GM19372 (cell line): ENCODE data around the gene HPRT1.

Source experiments
- ATAC-seq: cut with Tn5 transposase; IDR thresholded peaks from one replicate; pipeline ENCODE4 v1.9.1; 2021; ENCODE audit warnings: mild to moderate bottlenecking, low read depth, moderate library complexity; ENCODE audit not compliant: unreplicated experiment

HPRT1 gene

GRCh38 chrX:134472041-134472440 is 12.1 kb downstream of the HPRT1 start:
- ATAC-seq: no peak

DNA sequence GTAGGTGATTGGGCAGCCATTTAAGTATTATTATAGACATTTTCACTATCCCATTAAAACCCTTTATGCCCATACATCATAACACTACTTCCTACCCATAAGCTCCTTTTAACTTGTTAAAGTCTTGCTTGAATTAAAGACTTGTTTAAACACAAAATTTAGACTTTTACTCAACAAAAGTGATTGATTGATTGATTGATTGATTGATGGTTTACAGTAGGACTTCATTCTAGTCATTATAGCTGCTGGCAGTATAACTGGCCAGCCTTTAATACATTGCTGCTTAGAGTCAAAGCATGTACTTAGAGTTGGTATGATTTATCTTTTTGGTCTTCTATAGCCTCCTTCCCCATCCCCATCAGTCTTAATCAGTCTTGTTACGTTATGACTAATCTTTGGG is 16.3 kb downstream of the HPRT1 start:
- ATAC-seq: no peak

DNA sequence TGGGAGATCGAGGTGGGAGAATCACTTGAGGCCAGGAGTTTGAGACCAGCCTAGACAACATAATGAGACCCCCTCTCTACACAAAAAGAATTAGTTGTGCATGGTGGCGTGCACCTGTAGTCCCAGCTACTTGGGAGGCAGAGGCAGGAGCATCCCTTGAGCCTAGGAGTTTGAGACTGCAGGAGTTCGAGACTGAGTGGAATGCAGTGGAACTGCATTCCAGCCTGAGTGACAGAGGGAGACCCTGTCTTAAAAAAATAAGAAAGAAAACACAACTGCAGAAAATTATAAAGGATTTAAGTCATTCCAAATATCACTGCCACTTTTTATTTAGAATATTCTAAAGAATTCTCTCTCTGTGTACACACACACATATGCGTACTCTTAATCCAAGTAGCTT is 18.4 kb downstream of the HPRT1 start:
- no peak for ATAC-seq

DNA sequence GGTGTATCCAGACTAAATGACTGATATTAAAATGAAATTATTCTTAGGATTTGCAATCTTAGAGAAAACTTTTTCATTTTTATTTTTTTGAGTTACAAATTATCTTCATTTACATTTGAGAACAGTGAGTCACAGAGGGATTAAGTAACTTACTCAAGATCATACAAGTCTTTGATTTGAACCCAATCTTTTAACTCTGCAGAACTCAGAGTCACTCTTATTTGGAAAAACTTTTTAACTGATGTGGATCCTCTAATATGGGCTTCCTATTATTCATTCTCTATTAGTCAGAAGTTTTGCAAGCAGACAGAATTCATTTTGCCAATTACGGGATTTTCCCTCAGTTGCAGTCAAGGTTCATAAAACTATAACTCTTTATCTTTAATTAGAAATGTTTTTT is 20.1 kb downstream of the HPRT1 start:
- no peak for ATAC-seq

- no peak for ATAC-seq
Measured at GRCh38 chrX:134481339-134481738, 21.4 kb downstream of the HPRT1 start.

GRCh38 chrX:134482371-134482770 is 22.4 kb downstream of the HPRT1 start:
- ATAC-seq: no peak

DNA sequence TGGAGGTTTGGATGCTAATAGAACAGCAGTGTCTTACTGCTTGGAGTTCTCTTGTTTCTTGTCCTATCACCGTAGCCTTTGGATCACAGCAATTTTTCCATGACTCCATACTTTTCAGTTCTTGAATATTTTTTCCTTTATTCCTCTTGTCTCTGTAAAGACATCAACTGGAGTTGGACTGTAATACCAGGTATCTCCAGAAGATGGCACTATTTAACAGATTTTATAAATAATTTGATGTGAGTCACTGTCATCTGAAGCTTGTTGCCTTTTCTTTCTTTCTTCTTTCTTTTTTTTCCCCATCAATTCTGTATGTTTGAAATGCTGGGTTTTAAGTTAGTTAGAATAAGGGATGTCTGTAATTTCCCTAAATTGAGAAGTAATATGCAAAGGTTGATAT is 24.1 kb downstream of the HPRT1 start:
- no peak for ATAC-seq

DNA sequence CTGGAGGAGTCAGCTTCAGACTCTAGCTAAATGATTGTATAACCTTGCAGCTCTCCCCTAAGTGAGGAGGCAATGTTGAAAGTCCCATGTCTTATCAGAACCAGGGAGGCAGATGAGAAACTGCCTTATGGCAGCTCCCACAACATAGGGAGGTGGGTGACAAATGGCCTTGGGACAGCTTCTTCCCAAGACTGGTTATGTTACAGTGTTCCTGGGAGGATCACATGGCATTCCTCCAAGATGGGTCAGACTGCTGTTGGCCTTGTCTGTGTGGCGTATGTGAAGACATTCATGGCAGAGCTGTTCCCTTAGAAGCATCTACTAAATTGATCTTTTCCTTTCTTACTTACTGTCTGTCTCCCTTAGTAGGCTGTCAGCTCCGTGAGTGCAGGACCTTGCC is 42.0 kb downstream of the HPRT1 start:
- no peak for ATAC-seq

DNA sequence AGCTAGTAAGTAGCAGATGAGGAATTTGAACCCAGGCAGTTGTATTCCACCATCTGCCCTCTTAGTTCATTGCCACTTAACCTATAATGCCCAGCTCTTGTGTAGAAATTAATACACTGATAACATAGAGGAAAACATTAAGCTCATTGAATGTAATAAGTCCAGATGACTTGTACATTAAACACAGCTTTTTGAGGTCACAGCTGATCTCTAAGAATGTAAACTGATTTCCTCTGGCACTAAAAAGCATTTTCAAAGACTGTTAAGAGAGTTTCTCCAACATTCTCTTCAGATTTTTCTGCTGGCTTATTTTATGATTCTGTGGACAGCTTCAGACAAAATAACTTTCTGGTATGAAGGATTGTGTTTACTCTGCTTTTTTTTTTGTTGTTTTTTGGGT is 42.7 kb downstream of the HPRT1 start:
- ATAC-seq: no peak

- ATAC-seq: no peak
Measured at GRCh38 chrX:134512566-134512965, 52.6 kb downstream of the HPRT1 start.

GRCh38 chrX:134513091-134513490 is 53.1 kb downstream of the HPRT1 start:
- ATAC-seq: no peak

GRCh38 chrX:134520860-134521390 is 61.0 kb downstream of the HPRT1 start:
- ATAC-seq: no peak

- no peak for ATAC-seq
Measured at GRCh38 chrX:134524181-134524580, 64.2 kb downstream of the HPRT1 start.

- no peak for ATAC-seq
Measured at GRCh38 chrX:134525086-134525792, 65.3 kb downstream of the HPRT1 start.

- ATAC-seq: no peak
Measured at GRCh38 chrX:134526399-134526798, 66.4 kb downstream of the HPRT1 start.

GRCh38 chrX:134528960-134529359 is 69.0 kb downstream of the HPRT1 start:
- ATAC-seq: no peak

GRCh38 chrX:134529481-134529880 is 69.5 kb downstream of the HPRT1 start:
- ATAC-seq: no peak

DNA sequence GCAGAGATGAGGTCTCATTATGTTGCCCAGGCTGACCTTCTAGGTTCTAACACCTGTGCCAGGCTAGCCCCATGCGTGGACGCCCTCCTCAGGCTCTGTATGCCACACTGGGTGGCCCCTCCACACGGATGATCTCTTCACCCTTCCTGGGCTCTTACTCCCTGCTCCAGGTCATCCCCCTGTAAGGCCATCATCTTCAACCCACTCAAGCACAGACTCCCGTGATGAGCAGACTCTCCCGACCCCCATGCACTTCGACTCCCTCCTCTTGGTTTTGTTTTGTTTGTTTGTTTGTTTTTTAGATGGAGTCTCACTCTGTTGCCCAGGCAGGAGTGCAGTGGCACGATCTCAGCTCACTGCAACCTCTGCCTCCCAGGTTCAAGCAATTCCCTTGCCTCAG is 70.9 kb downstream of the HPRT1 start:
- no peak for ATAC-seq

- ATAC-seq: no peak
Measured at GRCh38 chrX:134533352-134533751, 73.4 kb downstream of the HPRT1 start.

GRCh38 chrX:134533952-134534351 is 74.0 kb downstream of the HPRT1 start:
- ATAC-seq: no peak

- ATAC-seq: no peak
Measured at GRCh38 chrX:134537179-134537955, 77.4 kb downstream of the HPRT1 start.

GRCh38 chrX:134538316-134538715 is 78.4 kb downstream of the HPRT1 start:
- ATAC-seq: no peak
